Karpas-422 (cell line): ENCODE results near the gene C1orf21. TPM values are rescaled to one million over a fixed set of nuclear protein-coding genes. Genes with fewer than 3 reads are reported as not detected.

Experiments
- DNase-seq: peaks from one replicate; pipeline ENCODE4 v3.0.0-alpha.2; 2015
- H2AFZ ChIP-seq: fragments of 200-600 bp; sonication (generic); 2 replicates; pipeline ENCODE4 v1.6.1; 2014; ENCODE audit warnings: antibody characterized with exemption, low read length, mixed read lengths
- H3K27ac ChIP-seq: fragments of 200-600 bp; sonication (generic); 2 replicates; pipeline ENCODE4 v1.5.1; 2014; ENCODE audit warnings: mild to moderate bottlenecking, low read length, moderate library complexity
- H3K27me3 ChIP-seq: fragments of 200-600 bp; sonication (generic); 2 replicates; pipeline ENCODE4 v1.6.1; 2014; ENCODE audit warnings: low read length, mixed read lengths
- H3K36me3 ChIP-seq: fragments of 200-600 bp; sonication (generic); 2 replicates; pipeline ENCODE4 v1.6.1; 2014; ENCODE audit warnings: low read length, mixed read lengths; ENCODE audit not compliant: insufficient read depth
- H3K4me1 ChIP-seq: fragments of 200-600 bp; sonication (generic); 2 replicates; pipeline ENCODE4 v1.6.1; 2014; ENCODE audit warnings: mild to moderate bottlenecking, low read length, mixed read lengths
- H3K4me2 ChIP-seq: fragments of 200-600 bp; sonication (generic); 2 replicates; pipeline ENCODE4 v1.6.1; 2014; ENCODE audit warnings: low read length, low read depth, mild to moderate bottlenecking; ENCODE audit not compliant: poor library complexity, severe bottlenecking
- H3K4me3 ChIP-seq: fragments of 200-600 bp; sonication (generic); 2 replicates; pipeline ENCODE4 v1.5.1; 2014; ENCODE audit warnings: mild to moderate bottlenecking, antibody characterized with exemption, low read length, mixed read lengths
- H3K79me2 ChIP-seq: fragments of 200-600 bp; sonication (generic); 2 replicates; pipeline ENCODE4 v1.6.1; 2014; ENCODE audit warnings: mild to moderate bottlenecking, low read length, mixed read lengths
- H3K9ac ChIP-seq: fragments of 200-600 bp; sonication (generic); 2 replicates; pipeline ENCODE4 v1.6.0; 2014; ENCODE audit warnings: low read length
- H3K9me2 ChIP-seq: fragments of 200-600 bp; sonication (generic), shearing (Covaris generic); replicated peaks from 2 replicates; pipeline ENCODE4 v1.6.0; 2014; ENCODE audit warnings: mild to moderate bottlenecking, low read length, moderate library complexity; ENCODE audit not compliant: insufficient read depth
- H3K9me3 ChIP-seq: fragments of 300-700, 200-600 bp; sonication (generic); 2 replicates; pipeline ENCODE4 v1.6.1; 2014; ENCODE audit warnings: low read length, mixed read lengths
- H4K20me1 ChIP-seq: fragments of 200-600 bp; sonication (generic); 2 replicates; pipeline ENCODE4 v1.6.1; 2014; ENCODE audit warnings: mild to moderate bottlenecking, antibody characterized with exemption, low read length, low read depth; ENCODE audit not compliant: insufficient read depth
- total RNA-seq: library from RNA; depleted of rRNA; stranded (reverse); fragments of >200 nt; shearing (Covaris generic); gene quantifications from 2 replicates; pipeline ENCODE4 v1.2.3, GENCODE V29; 2014; ENCODE audit warnings: low replicate concordance

The C1orf21 gene
- total RNA-seq, 1 experiment from 2014 or later = not detected

- Histone ChIP-seq H3K36me3 (no peaks in the 10 kb centered on the region), H3K4me1 (no peaks in the 10 kb centered on the region), H3K79me2 (no peaks in the 10 kb centered on the region), H2AFZ (no peak overlapping the region), H3K9me2 (no peaks in the 10 kb centered on the region), H3K4me3 (no peak overlapping the region), H3K4me2 (no peak overlapping the region), H3K27ac (no peak overlapping the region), H4K20me1 (no peaks in the 10 kb centered on the region), H3K9me3 (no peaks in the 10 kb centered on the region), H3K9ac (no peak overlapping the region), H3K27me3 (no peaks in the 10 kb centered on the region)
- no peak for DNase-seq
Observed at GRCh38 chr1:184376369-184376768, 10.5 kb upstream of the C1orf21 start.

DNA sequence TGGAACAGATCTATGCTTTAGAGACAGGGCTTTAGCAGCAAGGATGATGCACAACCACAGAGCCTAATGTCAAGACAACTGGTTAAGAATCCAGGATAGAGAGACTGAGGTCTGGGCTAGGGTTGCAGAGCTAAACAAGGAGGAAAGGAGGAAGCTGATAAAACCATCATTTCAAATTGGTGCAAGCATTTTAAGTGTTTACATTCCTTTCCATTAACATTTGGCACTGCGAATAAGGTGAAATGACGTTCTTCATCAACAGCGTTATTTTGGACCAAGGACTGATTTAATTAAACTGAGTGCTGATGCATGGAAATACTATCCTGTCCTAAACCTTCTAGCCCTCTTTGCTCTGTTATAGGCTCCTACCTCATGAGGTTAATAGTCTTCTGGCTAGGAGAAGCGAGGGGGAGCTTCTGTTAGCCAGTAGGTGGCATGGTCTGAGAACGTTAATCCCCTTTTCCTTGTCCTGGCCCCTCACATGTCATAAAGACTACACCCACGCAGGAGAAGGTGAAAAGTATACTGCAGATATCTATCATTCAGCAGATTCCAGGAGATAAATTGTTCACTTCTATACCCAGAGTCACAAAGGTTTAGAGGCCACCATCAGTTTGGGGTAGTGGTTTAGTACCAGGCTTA lies 7.6 kb upstream of the C1orf21 start:
- H3K79me2 ChIP-seq = no peaks in the 10 kb centered on the region
- DNase-seq = no peak
- no peak overlapping the region for H2AFZ ChIP-seq

GRCh38 chr1:184380468-184380867 lies 6.4 kb upstream of the C1orf21 start:
- Histone ChIP-seq H3K4me2 (no peak overlapping the region), H3K36me3 (no peaks in the 10 kb centered on the region), H3K9ac (no peak overlapping the region), H3K79me2 (no peaks in the 10 kb centered on the region), H3K27ac (no peak overlapping the region), H3K27me3 (no peaks in the 10 kb centered on the region), H3K4me3 (no peak overlapping the region), H4K20me1 (no peaks in the 10 kb centered on the region), H3K4me1 (no peaks in the 10 kb centered on the region), H3K9me2 (no peaks in the 10 kb centered on the region), H2AFZ (no peak overlapping the region), H3K9me3 (no peaks in the 10 kb centered on the region)
- no peak for DNase-seq

More for the DNA sequence above, 7.6 kb upstream of the C1orf21 start:
- Histone ChIP-seq H3K9ac (no peak overlapping the region), H3K4me3 (no peak overlapping the region), H4K20me1 (no peaks in the 10 kb centered on the region), H3K36me3 (no peaks in the 10 kb centered on the region), H3K27ac (no peak overlapping the region), H3K9me2 (no peaks in the 10 kb centered on the region), H3K27me3 (no peaks in the 10 kb centered on the region), H3K9me3 (no peaks in the 10 kb centered on the region), H3K4me1 (no peaks in the 10 kb centered on the region), H3K4me2 (no peak overlapping the region)

DNA sequence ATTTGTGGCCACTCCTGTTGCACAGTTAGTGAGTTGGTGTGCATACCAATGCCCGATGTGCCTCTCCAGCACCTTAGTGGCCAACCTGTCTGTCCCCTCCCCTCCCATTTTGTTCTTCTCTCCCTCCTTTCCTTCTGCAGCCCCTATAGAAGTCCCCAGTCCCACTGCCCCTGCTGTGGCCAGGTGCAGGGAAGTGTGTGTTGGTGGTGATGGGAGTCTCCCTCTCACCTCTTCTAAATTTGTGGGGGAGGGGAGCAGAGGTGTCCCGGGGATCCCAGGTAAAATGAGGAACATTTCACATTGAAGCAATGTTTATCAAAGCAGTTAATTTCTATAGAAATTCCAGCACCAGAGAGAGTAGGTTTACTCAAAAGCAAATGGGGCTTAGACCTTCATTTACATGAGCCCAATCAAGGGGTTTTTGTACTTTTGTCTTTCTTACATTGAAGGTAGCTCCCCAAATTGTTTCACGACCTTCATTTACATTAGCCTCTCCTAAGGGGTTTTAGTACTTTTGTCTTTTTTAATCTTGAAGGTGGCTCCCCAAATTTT lies 3.0 kb upstream of the C1orf21 start:
- Histone ChIP-seq H2AFZ (no peak overlapping the region), H3K9me3 (no peaks in the 10 kb centered on the region), H3K36me3 (no peaks in the 10 kb centered on the region), H3K79me2 (no peaks in the 10 kb centered on the region), H3K9ac (no peak overlapping the region), H3K4me1 (no peaks in the 10 kb centered on the region), H3K4me2 (no peak overlapping the region), H3K4me3 (no peak overlapping the region), H4K20me1 (no peaks in the 10 kb centered on the region), H3K27ac (no peak overlapping the region), H3K9me2 (no peaks in the 10 kb centered on the region), H3K27me3 (no peaks in the 10 kb centered on the region)
- no peak for DNase-seq

DNA sequence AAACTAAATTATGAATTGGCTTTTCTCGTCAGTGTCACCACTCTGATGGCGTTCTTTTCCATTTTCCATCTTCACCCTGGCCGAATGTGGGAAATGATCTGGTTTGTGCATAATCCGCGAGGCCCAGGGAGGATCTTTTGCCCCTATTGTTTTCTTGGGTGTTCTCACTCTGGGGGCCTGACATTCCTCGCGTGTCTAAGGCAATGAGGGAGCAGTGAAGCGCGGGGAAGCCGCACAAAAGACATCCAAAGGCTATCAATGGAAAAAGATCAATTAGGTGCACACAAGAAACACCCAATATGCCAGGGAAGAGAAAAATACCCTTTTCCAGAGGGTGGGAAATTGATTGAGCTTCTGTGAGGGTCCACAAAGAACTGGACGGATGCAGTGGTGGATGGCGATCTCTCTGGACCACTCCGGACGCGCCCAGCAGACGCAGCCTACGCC lies 941 bp upstream of the C1orf21 start:
- Histone ChIP-seq H3K9ac (no peak overlapping the region), H3K36me3 (no peaks in the 10 kb centered on the region), H3K27ac (no peak overlapping the region), H3K4me3 (no peak overlapping the region), H3K9me3 (no peaks in the 10 kb centered on the region), H3K9me2 (no peaks in the 10 kb centered on the region), H2AFZ (no peak overlapping the region), H4K20me1 (no peaks in the 10 kb centered on the region), H3K27me3 (no peaks in the 10 kb centered on the region), H3K4me1 (no peaks in the 10 kb centered on the region), H3K79me2 (no peaks in the 10 kb centered on the region), H3K4me2 (no peak overlapping the region)
- no peak for DNase-seq

- no peak overlapping the region for H3K4me3 ChIP-seq
- H3K36me3 ChIP-seq = no peaks in the 10 kb centered on the region
- no peak overlapping the region for H3K4me2 ChIP-seq
- no peak overlapping the region for H3K27ac ChIP-seq
- H3K27me3 ChIP-seq = no peaks in the 10 kb centered on the region
- no peaks in the 10 kb centered on the region for H3K9me3 ChIP-seq
- no peak for DNase-seq
- no peaks in the 10 kb centered on the region for H4K20me1 ChIP-seq
- H3K79me2 ChIP-seq = no peaks in the 10 kb centered on the region
- H3K9ac ChIP-seq = no peak overlapping the region
- H3K4me1 ChIP-seq = no peaks in the 10 kb centered on the region
- no peak overlapping the region for H2AFZ ChIP-seq
- H3K9me2 ChIP-seq = no peaks in the 10 kb centered on the region
Observed at GRCh38 chr1:184387069-184387475, 243 bp downstream of the C1orf21 start.

DNA sequence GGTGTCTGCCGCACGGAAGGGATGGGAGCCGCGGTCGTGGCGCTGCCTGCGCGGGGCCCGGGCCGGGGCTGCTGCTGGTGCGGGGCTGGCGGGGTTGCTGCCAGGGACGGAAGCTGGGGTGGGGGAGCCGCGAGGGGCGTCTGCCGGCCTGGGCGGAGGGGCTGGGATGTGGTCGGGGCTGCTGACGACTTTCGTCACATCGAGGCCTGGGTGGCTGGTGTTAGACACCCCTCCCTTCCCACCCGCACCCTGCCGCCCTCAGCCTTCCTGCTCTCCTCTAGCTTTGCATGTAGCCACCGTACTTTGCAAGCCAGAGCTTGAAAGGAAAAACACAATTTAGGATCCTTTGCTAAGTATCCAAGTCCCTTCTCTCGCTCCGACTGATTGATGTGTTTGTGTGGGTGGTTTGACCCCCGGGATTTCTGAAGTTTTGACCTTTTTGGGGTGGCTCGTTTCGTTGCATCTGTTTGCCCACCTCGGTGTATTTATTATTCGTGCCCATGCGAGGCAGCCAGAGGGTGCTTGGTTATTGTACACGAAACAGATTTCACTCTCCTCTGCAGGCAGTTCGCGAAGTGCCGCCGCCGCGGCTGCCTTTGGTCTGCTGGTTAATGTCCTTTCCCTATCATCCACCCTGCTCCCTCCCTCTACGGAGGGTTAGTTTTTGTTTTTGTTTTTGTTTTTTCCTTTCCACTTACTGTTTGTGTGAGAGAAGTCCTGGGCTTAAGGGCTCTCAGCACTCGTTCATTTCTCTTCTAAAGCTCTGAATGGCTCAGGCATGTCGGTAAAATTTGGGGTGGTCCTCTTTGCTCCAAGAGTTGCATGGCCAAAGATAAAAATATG lies 868 bp downstream of the C1orf21 start:
- H3K4me1 ChIP-seq = no peaks in the 10 kb centered on the region
- no peaks in the 10 kb centered on the region for H3K36me3 ChIP-seq
- no peak overlapping the region for H2AFZ ChIP-seq
- H3K27ac ChIP-seq = no peak overlapping the region
- no peak overlapping the region for H3K4me2 ChIP-seq
- H4K20me1 ChIP-seq = no peaks in the 10 kb centered on the region
- no peak overlapping the region for H3K9ac ChIP-seq
- H3K79me2 ChIP-seq = no peaks in the 10 kb centered on the region
- H3K27me3 ChIP-seq = no peaks in the 10 kb centered on the region
- no peaks in the 10 kb centered on the region for H3K9me2 ChIP-seq
- DNase-seq = no peak
- no peaks in the 10 kb centered on the region for H3K9me3 ChIP-seq
- H3K4me3 ChIP-seq = no peak overlapping the region

DNA sequence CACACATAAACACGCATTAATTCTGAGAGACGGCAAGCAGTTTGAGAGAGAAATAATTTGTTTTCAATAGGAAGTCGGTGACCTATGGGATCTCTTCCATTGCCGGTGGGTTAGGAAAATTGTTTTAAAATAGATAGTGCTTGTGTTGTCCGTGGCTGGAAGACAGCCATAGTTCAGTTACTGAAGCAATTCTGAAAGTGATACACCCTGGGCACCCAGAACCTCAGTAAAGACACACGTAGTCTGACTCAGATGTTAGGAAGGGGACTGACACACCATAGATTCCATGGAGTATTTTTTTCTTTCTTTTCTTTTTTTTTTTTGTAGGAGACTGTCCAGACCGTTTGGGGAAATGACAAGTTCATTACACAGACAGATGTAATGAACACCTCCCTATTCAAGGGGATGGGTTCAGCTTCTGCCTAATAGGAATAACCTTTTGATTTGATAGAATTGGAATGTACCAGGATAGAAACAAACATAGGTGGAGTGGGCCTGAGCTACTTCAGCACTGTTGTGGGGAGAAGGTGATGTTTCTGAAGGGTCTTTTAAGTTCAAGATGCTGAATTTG lies 1.6 kb downstream of the C1orf21 start:
- Histone ChIP-seq H3K27ac (no peak overlapping the region), H3K4me1 (no peaks in the 10 kb centered on the region), H3K27me3 (no peaks in the 10 kb centered on the region), H3K9me2 (no peaks in the 10 kb centered on the region), H3K79me2 (no peaks in the 10 kb centered on the region), H3K4me2 (no peak overlapping the region), H2AFZ (no peak overlapping the region), H3K36me3 (no peaks in the 10 kb centered on the region), H3K9ac (no peak overlapping the region), H3K9me3 (no peaks in the 10 kb centered on the region), H4K20me1 (no peaks in the 10 kb centered on the region), H3K4me3 (no peak overlapping the region)
- DNase-seq = no peak
